Endothelial cell of umbilical vein (primary cell): Measurements from ENCODE around the gene ITPR1. TPM values are rescaled to one million over a fixed set of nuclear protein-coding genes. Genes with fewer than 3 reads are reported as not detected.

Experiments
- BruUV-seq: library from RNA; stranded (reverse); fragments of 400-500 nt; replicated peaks from 2 replicates; lab custom pipeline; 2021; lab: Mats Ljungman, UMichigan
- CTCF ChIA-PET: fragments of 300-600, 350-600 bp; sonication (Branson Sonifier 250); formaldehyde crosslinking; loops from one replicate; lab custom pipeline; 2021; ENCODE audit warnings: antibody characterized with exemption, inconsistent platforms; lab: Charles Lee
- POLR2A ChIA-PET: fragments of 300-600, 350-600 bp; sonication (Branson Sonifier 250); formaldehyde crosslinking; loops from one replicate; lab custom pipeline; 2021; ENCODE audit warnings: antibody characterized with exemption, inconsistent platforms; lab: Charles Lee
- DNase-seq: peaks from one replicate; pipeline ENCODE4 v3.0.0-alpha.2; 2011; ENCODE audit warnings: low read depth, low spot score
- FAIRE-seq: peaks from 2 replicates; lab custom pipeline; 2011; peaks lifted over from hg19 to GRCh38; lab: Jason Lieb, UNC
- H2AFZ ChIP-seq: 2 replicates; pipeline ENCODE4 v1.6.0; 2012; ENCODE audit warnings: low read depth, low read length, control low read depth, inconsistent platforms
- H3K27ac ChIP-seq: 2 replicates; pipeline ENCODE4 v1.5.1; 2011; ENCODE audit warnings: low read depth, mild to moderate bottlenecking, control low read depth, low read length, moderate library complexity; ENCODE audit not compliant: insufficient read depth
- H3K27me3 ChIP-seq, 2 experiments: 2 replicates each; pipeline versions ENCODE4 v1.6.0 to v1.6.1; 2011; ENCODE audit warnings: low read length in 2 of 2, mixed read lengths in 1 of 2; ENCODE audit not compliant: control insufficient read depth in 2 of 2, insufficient read depth in 2 of 2
- H3K36me3 ChIP-seq, 2 experiments: 2 replicates in 1 of 2; 3 replicates in 1 of 2; pipeline ENCODE4 v1.5.1; 2011; ENCODE audit warnings: low read length in 2 of 2, mild to moderate bottlenecking in 1 of 2, moderate library complexity in 1 of 2; ENCODE audit not compliant: control insufficient read depth in 2 of 2, insufficient read depth in 2 of 2; ENCODE audit errors: extremely low read depth in 1 of 2
- H3K4me1 ChIP-seq: 3 replicates; pipeline ENCODE4 v1.5.1; 2011; ENCODE audit warnings: mild to moderate bottlenecking, low read length; ENCODE audit not compliant: control insufficient read depth, insufficient read depth; ENCODE audit errors: extremely low read depth
- H3K4me2 ChIP-seq: 2 replicates; pipeline ENCODE4 v1.6.1; 2011; ENCODE audit warnings: low read length, control low read depth, mixed read lengths; ENCODE audit not compliant: insufficient read depth
- H3K4me3 ChIP-seq, 3 experiments: fragments of 200-600 bp in 1 of 3; sonication (generic), shearing (Covaris generic) in 1 of 3; replicated peaks in 1 of 3; 2 replicates each; pipeline ENCODE4 v1.5.1; 2011 to 2016; ENCODE audit warnings: control low read depth in 3 of 3, low read length in 3 of 3, mild to moderate bottlenecking in 2 of 3, inconsistent platforms in 1 of 3, low read depth in 1 of 3, moderate library complexity in 1 of 3; ENCODE audit not compliant: insufficient read depth in 1 of 3
- H3K79me2 ChIP-seq: 2 replicates; pipeline ENCODE4 v1.6.0; 2012; ENCODE audit warnings: low read length, inconsistent platforms; ENCODE audit not compliant: control insufficient read depth, insufficient read depth
- H3K9ac ChIP-seq: replicated peaks from 2 replicates; pipeline ENCODE3; 2011; ENCODE audit warnings: low read length, control low read depth; ENCODE audit not compliant: insufficient read depth; ENCODE audit errors: extremely low read depth
- H3K9me1 ChIP-seq: replicated peaks from 3 replicates; pipeline ENCODE4 v1.6.0; 2011; ENCODE audit warnings: mild to moderate bottlenecking, low read length; ENCODE audit not compliant: control insufficient read depth, insufficient read depth; ENCODE audit errors: extremely low read depth
- H3K9me3 ChIP-seq: replicated peaks from 2 replicates; pipeline ENCODE4 v1.5.1; 2012; ENCODE audit warnings: low read length, inconsistent platforms; ENCODE audit not compliant: control insufficient read depth, insufficient read depth
- H4K20me1 ChIP-seq: replicated peaks from 2 replicates; pipeline ENCODE3; 2011; ENCODE audit warnings: mild to moderate bottlenecking, low read length; ENCODE audit not compliant: control insufficient read depth, insufficient read depth; ENCODE audit errors: extremely low read depth
- CTCF ChIP-seq, 2 donors: IDR thresholded peaks; 1 replicate in 1 of 2; 2 replicates in 1 of 2; pipeline ENCODE4 v1.5.1; 2011; ENCODE audit warnings: low read length in 2 of 2, mild to moderate bottlenecking in 2 of 2, moderate library complexity in 2 of 2, control low read depth in 1 of 2, inconsistent platforms in 1 of 2, low read depth in 1 of 2; ENCODE audit not compliant: insufficient read depth in 1 of 2; ENCODE audit errors: extremely low read depth in 1 of 2
- EZH2 ChIP-seq: IDR thresholded peaks from 2 replicates; pipeline ENCODE4 v1.6.1; 2012; ENCODE audit warnings: borderline replicate concordance, low read depth, mild to moderate bottlenecking, moderate library complexity, low read length, inconsistent platforms; ENCODE audit not compliant: severe bottlenecking
- FOS ChIP-seq: IDR thresholded peaks from 2 replicates; pipeline ENCODE4 v1.6.1; 2011; ENCODE audit warnings: mild to moderate bottlenecking, low read length, moderate library complexity, borderline replicate concordance; ENCODE audit not compliant: insufficient read depth
- GATA2 ChIP-seq: IDR thresholded peaks from 2 replicates; pipeline ENCODE4 v1.7.0; 2011; ENCODE audit warnings: low read depth, mild to moderate bottlenecking, moderate library complexity, mixed read lengths, low read length; ENCODE audit not compliant: insufficient read length, insufficient read depth
- JUN ChIP-seq: IDR thresholded peaks from 2 replicates; pipeline ENCODE4 v1.6.1; 2011; ENCODE audit warnings: borderline replicate concordance, low read depth; ENCODE audit not compliant: insufficient read length, insufficient read depth
- MAX ChIP-seq: IDR thresholded peaks from 2 replicates; pipeline ENCODE4 v1.6.1; 2011; ENCODE audit not compliant: insufficient read depth, insufficient read length
- MYC ChIP-seq: IDR thresholded peaks from one replicate; pipeline ENCODE4 v1.6.1; 2011; ENCODE audit warnings: mild to moderate bottlenecking, low read depth, low read length
- POLR2A ChIP-seq: IDR thresholded peaks from 2 replicates; pipeline ENCODE4 v1.6.1; 2012; ENCODE audit warnings: low read depth, mild to moderate bottlenecking, control low read depth, low read length
- POLR2AphosphoS5 ChIP-seq: IDR thresholded peaks from 2 replicates; pipeline ENCODE4 v1.6.1; 2012; ENCODE audit warnings: low read depth, mild to moderate bottlenecking, control low read depth, low read length, moderate library complexity; ENCODE audit not compliant: insufficient read depth
- dilution Hi-C: fragments of 300-500 bp; cut with MboI; formaldehyde crosslinking; loops from one replicate; pipeline ENCODE4 v1.15.0; 2019; ENCODE audit warnings: low sequenced_read_pairs; ENCODE audit not compliant: extremely low pct_ligation_motif_present
- intact Hi-C: fragments of 100-400 bp; cut with micrococcal nuclease; formaldehyde crosslinking; loops from one replicate; pipeline ENCODE4 v1.10.0; 2022
- polyA plus RNA-seq, 4 experiments: library from polyadenylated mRNA; depleted of rRNA in 3 of 4; stranded (reverse) in 3 of 4; unstranded in 1 of 4; fragments of >200 nt; gene quantifications; 2 replicates each; pipeline versions ENCODE4 v1.2.1 to v1.2.3, GENCODE V29; 2011 to 2012; ENCODE audit warnings: missing spikeins in 1 of 4
- total RNA-seq: library from RNA; stranded (reverse); gene quantifications from 2 replicates; pipeline ENCODE4 v1.2.3, GENCODE V29; 2021

Gene ITPR1
- total and polyA plus RNA-seq, 2 donors (not counting 3 experiments of a cell fraction or from before 2014, with no cell fraction given) = 5.1 to 16.1 TPM

- no peak for DNase-seq
- ChIA-PET CTCF (interaction anchor here (0.9 kb wide), 1 partner anchor 20 kb away, joined by 4 read pairs; no protein-coding TSS in a partner anchor), POLR2A (no interaction called here)
- Histone ChIP-seq H3K27ac (no peak overlapping the region), H3K9me1 (no peaks in the 10 kb centered on the region), H3K4me3 (no peak overlapping the region), H3K4me1 (peaks cover 4% of the 10 kb centered on the region), H3K9me3 (no peaks in the 10 kb centered on the region), H3K9ac (no peak overlapping the region), H2AFZ (no peak overlapping the region), H3K27me3 (no peaks in the 10 kb centered on the region), H3K4me2 (no peak overlapping the region), H3K79me2 (no peaks in the 10 kb centered on the region), H4K20me1 (no peaks in the 10 kb centered on the region), H3K36me3 (no peaks in the 10 kb centered on the region)
- dilution Hi-C loops = no loop called here
- no peak for TF ChIP-seq EZH2
- TF ChIP-seq MAX = no peak
- TF ChIP-seq MYC = no peak
- TF ChIP-seq CTCF (IDR thresholded peaks at IDR 0.05; ENCODE audit: extremely low read depth in 1 of 2, insufficient read depth in 1 of 2, low read depth in 1 of 2, low read length in 2 of 2) = no peak
- no peak for TF ChIP-seq POLR2A
- TF ChIP-seq POLR2AphosphoS5 = no peak
- TF ChIP-seq GATA2 = no peak
- no peak for TF ChIP-seq JUN
- no peak for TF ChIP-seq FOS
- intact Hi-C loops = no loop called here
- no peak for FAIRE-seq
- BruUV-seq = no TSS peak
Measured at GRCh38 chr3:4770561-4770960, 277.4 kb downstream of the ITPR1 start.
